WTC11 (cell line): ENCODE results near the gene PLK2.

Experiments
- CBFB ChIP-seq: sonication (generic); formaldehyde crosslinking; IDR thresholded peaks from 2 replicates; pipeline ENCODE4 v1.8.1; 2022; ENCODE audit warnings: mild to moderate bottlenecking, low read depth, missing genetic modification reagents
- CTCF ChIP-seq: fragments of 200-600 bp; IDR thresholded peaks from 2 replicates; pipeline ENCODE4 v1.8.0; 2022; ENCODE audit warnings: antibody characterized with exemption
- ELF4 ChIP-seq: sonication (generic); formaldehyde crosslinking; IDR thresholded peaks from 2 replicates; pipeline ENCODE4 v1.8.1; 2022; ENCODE audit warnings: low read depth, mild to moderate bottlenecking, moderate library complexity, missing genetic modification reagents
- ETV6 ChIP-seq: sonication (generic); formaldehyde crosslinking; IDR thresholded peaks from 2 replicates; pipeline ENCODE4 v1.8.1; 2022; ENCODE audit warnings: mild to moderate bottlenecking, missing genetic modification reagents
- FOXJ3 ChIP-seq: sonication (generic); formaldehyde crosslinking; IDR thresholded peaks from 2 replicates; pipeline ENCODE4 v1.9.0; 2021; ENCODE audit warnings: missing genetic modification reagents, mild to moderate bottlenecking, borderline replicate concordance
- IRF1 ChIP-seq: sonication (generic); formaldehyde crosslinking; IDR thresholded peaks from 2 replicates; pipeline ENCODE4 v1.8.0; 2023; ENCODE audit warnings: missing genetic modification reagents
- PREB ChIP-seq: sonication (generic); formaldehyde crosslinking; IDR thresholded peaks from 2 replicates; pipeline ENCODE4 v1.8.1; 2022; ENCODE audit warnings: mild to moderate bottlenecking, missing genetic modification reagents, moderate library complexity, borderline replicate concordance
- ZNF138 ChIP-seq: sonication (generic); formaldehyde crosslinking; conservative IDR thresholded peaks from 2 replicates; pipeline ENCODE4 v1.8.1; 2022; ENCODE audit warnings: mild to moderate bottlenecking, moderate library complexity, missing genetic modification reagents
- ZNF232 ChIP-seq: sonication (generic); formaldehyde crosslinking; IDR thresholded peaks from 2 replicates; pipeline ENCODE4 v1.8.0; 2022; ENCODE audit warnings: mild to moderate bottlenecking, missing genetic modification reagents
- ZNF423 ChIP-seq: fragments of 250-450 bp; sonication (Bioruptor Pico); IDR thresholded peaks from 2 replicates; pipeline ENCODE4 v2.1.2; 2022; ENCODE audit warnings: mild to moderate bottlenecking, moderate library complexity
- TF ChIP-seq, protein P1 (sequence below): sonication (generic); formaldehyde crosslinking; IDR thresholded peaks from 2 replicates; pipeline ENCODE4 v1.8.0; 2022; ENCODE audit warnings: mild to moderate bottlenecking, missing genetic modification reagents
- TF ChIP-seq, protein P2 (sequence below): sonication (generic); formaldehyde crosslinking; IDR thresholded peaks from 2 replicates; pipeline ENCODE4 v1.8.0; 2022; ENCODE audit warnings: mild to moderate bottlenecking, missing genetic modification reagents
- TF ChIP-seq, protein P3 (sequence below): sonication (generic); formaldehyde crosslinking; IDR thresholded peaks from 2 replicates; pipeline ENCODE4 v1.8.0; 2022; ENCODE audit warnings: mild to moderate bottlenecking, missing genetic modification reagents

GRCh38 chr5:58491216-58491892, 31.5 kb upstream of the PLK2 start, which contains the start of gene GAPT:
- no peak for TF ChIP-seq CTCF
- TF ChIP-seq, protein P1, sequence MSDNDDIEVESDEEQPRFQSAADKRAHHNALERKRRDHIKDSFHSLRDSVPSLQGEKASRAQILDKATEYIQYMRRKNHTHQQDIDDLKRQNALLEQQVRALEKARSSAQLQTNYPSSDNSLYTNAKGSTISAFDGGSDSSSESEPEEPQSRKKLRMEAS (CRISPR knock-in tag): no peak
- no peak for TF ChIP-seq CBFB (CRISPR knock-in tag)
- no peak for TF ChIP-seq ZNF423
- no peak for TF ChIP-seq ELF4 (CRISPR knock-in tag)
- TF ChIP-seq PREB (CRISPR knock-in tag): no peak
- TF ChIP-seq, protein P2, sequence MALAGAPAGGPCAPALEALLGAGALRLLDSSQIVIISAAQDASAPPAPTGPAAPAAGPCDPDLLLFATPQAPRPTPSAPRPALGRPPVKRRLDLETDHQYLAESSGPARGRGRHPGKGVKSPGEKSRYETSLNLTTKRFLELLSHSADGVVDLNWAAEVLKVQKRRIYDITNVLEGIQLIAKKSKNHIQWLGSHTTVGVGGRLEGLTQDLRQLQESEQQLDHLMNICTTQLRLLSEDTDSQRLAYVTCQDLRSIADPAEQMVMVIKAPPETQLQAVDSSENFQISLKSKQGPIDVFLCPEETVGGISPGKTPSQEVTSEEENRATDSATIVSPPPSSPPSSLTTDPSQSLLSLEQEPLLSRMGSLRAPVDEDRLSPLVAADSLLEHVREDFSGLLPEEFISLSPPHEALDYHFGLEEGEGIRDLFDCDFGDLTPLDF (CRISPR knock-in tag): no peak
- no peak for TF ChIP-seq ZNF138
- TF ChIP-seq ETV6 (CRISPR knock-in tag): no peak
- TF ChIP-seq FOXJ3 (CRISPR knock-in tag): no peak
- TF ChIP-seq ZNF232 (CRISPR knock-in tag): no peak
- TF ChIP-seq, protein P3, sequence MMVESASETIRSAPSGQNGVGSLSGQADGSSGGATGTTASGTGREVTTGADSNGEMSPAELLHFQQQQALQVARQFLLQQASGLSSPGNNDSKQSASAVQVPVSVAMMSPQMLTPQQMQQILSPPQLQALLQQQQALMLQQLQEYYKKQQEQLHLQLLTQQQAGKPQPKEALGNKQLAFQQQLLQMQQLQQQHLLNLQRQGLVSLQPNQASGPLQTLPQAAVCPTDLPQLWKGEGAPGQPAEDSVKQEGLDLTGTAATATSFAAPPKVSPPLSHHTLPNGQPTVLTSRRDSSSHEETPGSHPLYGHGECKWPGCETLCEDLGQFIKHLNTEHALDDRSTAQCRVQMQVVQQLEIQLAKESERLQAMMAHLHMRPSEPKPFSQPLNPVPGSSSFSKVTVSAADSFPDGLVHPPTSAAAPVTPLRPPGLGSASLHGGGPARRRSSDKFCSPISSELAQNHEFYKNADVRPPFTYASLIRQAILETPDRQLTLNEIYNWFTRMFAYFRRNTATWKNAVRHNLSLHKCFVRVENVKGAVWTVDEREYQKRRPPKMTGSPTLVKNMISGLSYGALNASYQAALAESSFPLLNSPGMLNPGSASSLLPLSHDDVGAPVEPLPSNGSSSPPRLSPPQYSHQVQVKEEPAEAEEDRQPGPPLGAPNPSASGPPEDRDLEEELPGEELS (CRISPR knock-in tag): no peak
- TF ChIP-seq IRF1 (CRISPR knock-in tag): no peak
